GM12874 (cell line): ENCODE measurements around the gene TMCC1.

ENCODE experiments used
- CTCF ChIP-seq: IDR thresholded peaks from 2 replicates; pipeline ENCODE4 v1.5.1; 2011; ENCODE audit warnings: low read depth, mild to moderate bottlenecking, control low read depth, low read length, moderate library complexity; ENCODE audit not compliant: insufficient read depth

Gene TMCC1

GRCh38 chr3:129626744-129627349 is 266.7 kb downstream of the TMCC1 start:
- 0 out of 2 replicates have a peak, but pooled peaks have one; percentile 16 for TF ChIP-seq CTCF

- TF ChIP-seq CTCF, result no peak
These were observed 268.2 kb downstream of the TMCC1 start for GRCh38 chr3:129625072-129625874.

- TF ChIP-seq CTCF, result no peak
These were observed 269.0 kb downstream of the TMCC1 start for GRCh38 chr3:129624347-129625071.

- TF ChIP-seq CTCF, result 0 out of 2 replicates have a peak, but pooled peaks have one; percentile 14
These were observed 269.9 kb downstream of the TMCC1 start for GRCh38 chr3:129623447-129624118.

GRCh38 chr3:129622933-129623332 is 270.6 kb downstream of the TMCC1 start:
- TF ChIP-seq CTCF, result no peak

- TF ChIP-seq CTCF, result no peak
These were observed 271.2 kb downstream of the TMCC1 start for GRCh38 chr3:129622226-129622874.
